Measurements from ENCODE around the gene ATP2A3. TPM values are rescaled to one million over a fixed set of nuclear protein-coding genes. Genes with fewer than 3 reads are reported as not detected.

Gene ATP2A3
- polyA plus RNA-seq, 1 donor from 2014 or later, result not detected

GRCh38 chr17:3909257-3909656 is 55.0 kb downstream of the ATP2A3 start:
- Histone ChIP-seq H3K9me2 (ENCODE audit: insufficient read depth, low read length) (no peaks in the 10 kb centered on the region), H3K4me2 (ENCODE audit: low read length) (no peak overlapping the region), H3K9me3 (ENCODE audit: low read length) (no peaks in the 10 kb centered on the region), H2AFZ (ENCODE audit: low read depth, low read length) (no peak overlapping the region), H3F3A (ENCODE audit: insufficient read depth, low read length, poor library complexity, severe bottlenecking) (no peaks in the 10 kb centered on the region), H3K9ac (ENCODE audit: low read length) (no peak overlapping the region), H3K79me2 (replicated peaks; ENCODE audit: insufficient read depth, low read length) (no peaks in the 10 kb centered on the region), H3K27me3 (ENCODE audit: insufficient read depth, low read depth, low read length) (no peaks in the 10 kb centered on the region), H4K20me1 (ENCODE audit: insufficient read depth) (no peaks in the 10 kb centered on the region), H3K4me3 (ENCODE audit: low read length) (no peak overlapping the region), H3K27ac (ENCODE audit: low read length) (no peak overlapping the region), H3K36me3 (ENCODE audit: insufficient read depth, low read length) (no peaks in the 10 kb centered on the region)
- TF ChIP-seq CTCF (IDR thresholded peaks at IDR 0.05; ENCODE audit: poor library complexity, severe bottlenecking), result no peak
- no peak for TF ChIP-seq EZH2 (IDR thresholded peaks at IDR 0.05; ENCODE audit: borderline replicate concordance, insufficient read depth, low read length, poor library complexity, severe bottlenecking)
- no peak for TF ChIP-seq POLR2AphosphoS5 (IDR thresholded peaks at IDR 0.05)
- TF ChIP-seq MXI1 (conservative IDR thresholded peaks at IDR 0.05; ENCODE audit: poor library complexity, severe bottlenecking), result no peak
- TF ChIP-seq TAF1 (IDR thresholded peaks at IDR 0.05; ENCODE audit: low read depth), result no peak
- no peak for TF ChIP-seq EP300 (conservative IDR thresholded peaks at IDR 0.05; ENCODE audit: poor library complexity, severe bottlenecking)
- TF ChIP-seq RAD21 (conservative IDR thresholded peaks at IDR 0.05), result no peak
- TF ChIP-seq REST (IDR thresholded peaks at IDR 0.05; ENCODE audit: borderline replicate concordance), result no peak
- no peak for TF ChIP-seq SMC3 (conservative IDR thresholded peaks at IDR 0.05; ENCODE audit: poor library complexity)

GRCh38 chr17:3907483-3908216 is 56.6 kb downstream of the ATP2A3 start:
- Histone ChIP-seq H3F3A (ENCODE audit: insufficient read depth, low read length, poor library complexity, severe bottlenecking) (no peaks in the 10 kb centered on the region), H3K4me2 (ENCODE audit: low read length) (no peak overlapping the region), H2AFZ (ENCODE audit: low read depth, low read length) (no peak overlapping the region), H3K9me2 (ENCODE audit: insufficient read depth, low read length) (no peaks in the 10 kb centered on the region), H3K27ac (ENCODE audit: low read length) (no peak overlapping the region), H3K79me2 (replicated peaks; ENCODE audit: insufficient read depth, low read length) (no peaks in the 10 kb centered on the region), H4K20me1 (ENCODE audit: insufficient read depth) (no peaks in the 10 kb centered on the region), H3K4me3 (ENCODE audit: low read length) (no peak overlapping the region), H3K36me3 (ENCODE audit: insufficient read depth, low read length) (no peaks in the 10 kb centered on the region), H3K27me3 (ENCODE audit: insufficient read depth, low read depth, low read length) (no peaks in the 10 kb centered on the region), H3K9me3 (ENCODE audit: low read length) (no peaks in the 10 kb centered on the region), H3K9ac (ENCODE audit: low read length) (no peak overlapping the region)
- TF ChIP-seq RAD21 (conservative IDR thresholded peaks at IDR 0.05) (no peak), SMC3 (conservative IDR thresholded peaks at IDR 0.05; ENCODE audit: poor library complexity) (no peak), TAF1 (IDR thresholded peaks at IDR 0.05; ENCODE audit: low read depth) (no peak), EP300 (conservative IDR thresholded peaks at IDR 0.05; ENCODE audit: poor library complexity, severe bottlenecking) (no peak), REST (IDR thresholded peaks at IDR 0.05; ENCODE audit: borderline replicate concordance) (no peak)

Measured in neural cell (in vitro differentiated cells).